Measurements from ENCODE around the gene KCNB1.

Gene KCNB1

DNA sequence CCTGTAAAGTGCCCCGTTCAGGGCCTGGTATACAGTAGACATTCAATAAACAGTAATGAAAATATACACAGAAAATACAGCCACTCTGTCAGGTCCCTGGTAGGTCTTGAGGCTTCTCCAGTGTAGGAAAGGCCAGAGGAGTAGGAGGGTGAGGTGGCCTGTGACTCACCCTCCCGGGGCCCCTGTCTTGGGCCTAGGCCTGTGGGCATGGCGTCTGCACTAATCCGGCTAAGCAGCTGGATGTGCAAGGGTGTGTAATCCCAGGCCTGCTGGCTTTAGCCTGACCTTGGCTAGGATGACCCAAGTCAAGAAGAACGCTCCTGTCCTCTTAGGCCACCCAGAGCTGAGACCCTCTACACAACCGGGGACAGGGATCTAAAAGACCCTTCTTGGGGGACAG lies 84.9 kb downstream of the KCNB1 start:
- Histone ChIP-seq H3K9me3 (ENCODE audit: control insufficient read depth, low read length) (peaks cover 3% of the 10 kb centered on the region), H3K4me1 (ENCODE audit: control insufficient read depth, insufficient read depth, low read length) (peaks cover 55% of the 10 kb centered on the region), H3K9ac (ENCODE audit: low read length) (peak overlapping the region; percentile 4), H3K4me3 (ENCODE audit: low read length) (no peak overlapping the region), H3K27me3 (replicated peaks; ENCODE audit: control insufficient read depth, insufficient read depth, low read length) (peaks cover 13% of the 10 kb centered on the region), H3K36me3 (ENCODE audit: control insufficient read depth, insufficient read depth, low read length, severe bottlenecking) (no peaks in the 10 kb centered on the region)
- peak; percentile 30 for DNase-seq (ENCODE audit: low read depth)

GRCh38 chr20:49396230-49396629 lies 86.2 kb downstream of the KCNB1 start:
- no peaks in the 10 kb centered on the region for H3K9me3 ChIP-seq (ENCODE audit: control insufficient read depth, low read length)
- peaks cover 24% of the 10 kb centered on the region for H3K27me3 ChIP-seq (replicated peaks; ENCODE audit: control insufficient read depth, insufficient read depth, low read length)
- DNase-seq (ENCODE audit: low read depth), result no peak

DNA sequence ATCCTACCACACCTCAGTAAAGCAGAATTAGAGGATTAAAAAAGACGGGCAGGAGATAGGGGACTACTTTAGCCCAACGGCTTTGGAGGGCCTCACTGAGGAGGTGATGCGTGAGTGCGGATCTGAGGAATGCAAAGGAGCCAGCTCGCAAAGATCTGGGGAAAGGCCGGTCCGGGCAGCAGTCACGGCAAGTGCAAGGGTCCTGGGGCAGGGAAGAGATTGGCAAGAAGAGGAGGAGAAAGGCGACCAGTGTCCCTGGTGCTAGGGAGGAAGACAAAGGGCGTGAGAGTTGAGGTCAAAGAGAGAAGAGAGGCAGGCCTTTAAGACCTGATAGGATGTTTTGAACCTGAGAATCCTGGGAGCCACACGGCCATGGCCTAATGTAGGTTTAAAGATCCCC lies 86.8 kb downstream of the KCNB1 start:
- H3K4me3 ChIP-seq (ENCODE audit: low read length), result no peak overlapping the region
- peaks cover 45% of the 10 kb centered on the region for H3K4me1 ChIP-seq (ENCODE audit: control insufficient read depth, insufficient read depth, low read length)
- peaks cover 24% of the 10 kb centered on the region for H3K27me3 ChIP-seq (replicated peaks; ENCODE audit: control insufficient read depth, insufficient read depth, low read length)
- no peaks in the 10 kb centered on the region for H3K9me3 ChIP-seq (ENCODE audit: control insufficient read depth, low read length)
- H3K36me3 ChIP-seq (ENCODE audit: control insufficient read depth, insufficient read depth, low read length, severe bottlenecking), result no peaks in the 10 kb centered on the region
- H3K9ac ChIP-seq (ENCODE audit: low read length), result no peak overlapping the region
- DNase-seq (ENCODE audit: low read depth), result no peak

More at GRCh38 chr20:49396230-49396629, 86.2 kb downstream of the KCNB1 start:
- Histone ChIP-seq H3K36me3 (ENCODE audit: control insufficient read depth, insufficient read depth, low read length, severe bottlenecking) (no peaks in the 10 kb centered on the region), H3K9ac (ENCODE audit: low read length) (no peak overlapping the region), H3K4me1 (ENCODE audit: control insufficient read depth, insufficient read depth, low read length) (peaks cover 50% of the 10 kb centered on the region), H3K4me3 (ENCODE audit: low read length) (no peak overlapping the region)

DNA sequence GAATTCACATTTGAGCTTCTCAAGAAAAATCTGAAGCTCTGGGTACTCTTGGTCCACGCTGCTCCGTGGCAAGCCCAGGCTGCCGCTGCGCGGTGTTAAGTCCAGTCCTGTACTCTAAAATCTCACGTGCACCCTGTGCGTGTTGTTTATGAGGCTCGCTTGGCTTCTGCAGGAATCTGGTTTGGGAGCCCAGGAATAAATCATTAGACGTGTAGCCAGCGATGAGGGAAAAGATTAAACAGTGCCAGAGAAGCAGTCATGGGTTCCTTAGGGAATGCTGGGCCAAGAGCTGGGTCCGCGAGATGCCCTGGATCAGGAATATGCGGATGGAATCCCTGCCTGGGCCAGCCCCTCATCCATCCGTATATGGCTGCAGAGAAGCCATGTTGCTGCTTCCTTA lies 87.3 kb downstream of the KCNB1 start:
- H3K36me3 ChIP-seq (ENCODE audit: control insufficient read depth, insufficient read depth, low read length, severe bottlenecking), result no peaks in the 10 kb centered on the region
- peaks cover 40% of the 10 kb centered on the region for H3K4me1 ChIP-seq (ENCODE audit: control insufficient read depth, insufficient read depth, low read length)
- H3K9ac ChIP-seq (ENCODE audit: low read length), result peak overlapping the region; percentile 5
- no peaks in the 10 kb centered on the region for H3K9me3 ChIP-seq (ENCODE audit: control insufficient read depth, low read length)
- H3K4me3 ChIP-seq (ENCODE audit: low read length), result no peak overlapping the region
- H3K27me3 ChIP-seq (replicated peaks; ENCODE audit: control insufficient read depth, insufficient read depth, low read length), result peaks cover 24% of the 10 kb centered on the region
- no peak for DNase-seq (ENCODE audit: low read depth)

DNA sequence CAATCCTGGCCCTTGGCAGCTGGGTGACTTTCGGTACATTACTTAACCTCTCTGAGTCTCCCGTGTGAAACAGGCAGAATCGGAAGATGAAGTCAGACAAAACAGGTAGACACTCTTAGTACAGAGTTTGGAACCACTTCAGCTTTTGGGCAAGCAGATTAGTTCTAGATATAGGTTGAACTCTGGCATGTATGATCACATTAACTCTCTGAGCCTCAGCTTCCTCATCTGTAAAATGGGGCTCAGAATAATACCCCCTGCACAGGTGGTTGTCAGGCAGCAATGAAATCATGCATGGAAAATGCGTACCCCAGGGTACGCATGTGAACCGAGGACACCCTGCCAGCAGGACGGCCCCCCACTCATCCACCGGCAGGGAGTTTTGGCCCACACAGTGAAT lies 87.7 kb downstream of the KCNB1 start:
- H3K9me3 ChIP-seq (ENCODE audit: control insufficient read depth, low read length), result no peaks in the 10 kb centered on the region
- no peak for DNase-seq (ENCODE audit: low read depth)
- H3K4me3 ChIP-seq (ENCODE audit: low read length), result no peak overlapping the region
- peaks cover 36% of the 10 kb centered on the region for H3K4me1 ChIP-seq (ENCODE audit: control insufficient read depth, insufficient read depth, low read length)
- peaks cover 25% of the 10 kb centered on the region for H3K27me3 ChIP-seq (replicated peaks; ENCODE audit: control insufficient read depth, insufficient read depth, low read length)
- peak overlapping the region; percentile 5 for H3K9ac ChIP-seq (ENCODE audit: low read length)
- no peaks in the 10 kb centered on the region for H3K36me3 ChIP-seq (ENCODE audit: control insufficient read depth, insufficient read depth, low read length, severe bottlenecking)

DNA sequence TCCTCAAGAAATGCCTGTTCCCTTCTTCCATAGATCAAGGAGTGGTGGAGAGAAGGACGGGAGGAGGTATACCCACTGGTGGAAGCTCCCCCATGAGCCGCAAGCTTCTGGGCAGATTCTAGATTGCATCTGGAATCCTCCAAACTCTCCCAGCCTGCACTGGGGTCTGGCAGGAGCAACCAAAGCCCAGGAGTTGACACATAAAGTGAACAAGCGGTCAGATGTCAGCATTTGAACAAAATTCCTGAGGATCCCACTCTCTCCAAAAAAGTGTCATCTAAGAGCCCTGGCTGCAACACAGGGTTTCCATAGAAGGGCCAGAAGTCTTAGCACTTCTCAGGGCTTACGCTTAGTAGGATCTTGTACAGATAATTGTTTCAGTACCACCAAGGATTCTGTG lies 88.2 kb downstream of the KCNB1 start:
- H3K9me3 ChIP-seq (ENCODE audit: control insufficient read depth, low read length), result no peaks in the 10 kb centered on the region
- no peak for DNase-seq (ENCODE audit: low read depth)

DNA sequence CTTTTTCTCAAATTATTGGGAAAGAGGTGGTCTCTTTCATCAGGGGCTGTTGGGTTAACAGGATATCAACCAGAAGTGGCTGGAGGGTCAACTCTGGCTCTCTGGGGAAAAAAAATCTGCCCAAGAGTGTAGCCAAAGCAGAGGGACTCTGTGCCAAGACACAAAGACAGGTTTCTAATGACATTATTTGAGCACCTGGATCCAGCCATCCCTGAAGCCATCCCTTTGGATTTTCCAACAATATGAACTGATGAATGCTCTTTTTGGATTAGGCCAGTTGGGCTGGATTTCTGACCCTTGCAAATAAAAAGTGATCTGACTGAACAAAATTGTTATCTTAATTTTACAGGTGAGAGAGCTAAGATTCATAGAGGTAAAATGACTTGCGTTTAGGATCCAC lies 88.7 kb downstream of the KCNB1 start:
- Histone ChIP-seq H3K4me3 (ENCODE audit: low read length) (no peak overlapping the region), H3K4me1 (ENCODE audit: control insufficient read depth, insufficient read depth, low read length) (peaks cover 31% of the 10 kb centered on the region), H3K36me3 (ENCODE audit: control insufficient read depth, insufficient read depth, low read length, severe bottlenecking) (no peaks in the 10 kb centered on the region), H3K9ac (ENCODE audit: low read length) (no peak overlapping the region), H3K9me3 (ENCODE audit: control insufficient read depth, low read length) (no peaks in the 10 kb centered on the region), H3K27me3 (replicated peaks; ENCODE audit: control insufficient read depth, insufficient read depth, low read length) (peaks cover 35% of the 10 kb centered on the region)
- no peak for DNase-seq (ENCODE audit: low read depth)

More for the DNA sequence above, 88.2 kb downstream of the KCNB1 start:
- Histone ChIP-seq H3K4me1 (ENCODE audit: control insufficient read depth, insufficient read depth, low read length) (peaks cover 32% of the 10 kb centered on the region), H3K9ac (ENCODE audit: low read length) (no peak overlapping the region), H3K27me3 (replicated peaks; ENCODE audit: control insufficient read depth, insufficient read depth, low read length) (peaks cover 30% of the 10 kb centered on the region), H3K4me3 (ENCODE audit: low read length) (no peak overlapping the region), H3K36me3 (ENCODE audit: control insufficient read depth, insufficient read depth, low read length, severe bottlenecking) (no peaks in the 10 kb centered on the region)

DNA sequence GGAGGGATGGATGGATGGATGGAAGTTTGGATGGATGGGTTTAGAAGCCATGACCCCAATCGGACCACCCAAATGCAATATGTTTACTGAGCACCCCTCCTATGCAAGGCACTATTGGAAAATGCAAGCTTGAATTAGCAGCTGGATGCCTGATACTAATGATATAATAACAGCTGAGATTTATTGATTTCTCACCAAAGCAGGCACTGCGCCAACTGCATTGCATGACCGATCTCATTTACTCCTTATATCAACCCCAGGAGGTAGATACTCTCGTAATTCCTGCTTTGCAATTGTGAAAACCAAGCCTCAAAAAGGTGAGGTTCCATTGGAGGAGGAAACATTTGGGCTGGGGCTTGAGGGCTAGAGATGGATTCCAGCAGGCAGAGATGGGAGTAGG lies 89.7 kb downstream of the KCNB1 start:
- Histone ChIP-seq H3K9ac (ENCODE audit: low read length) (no peak overlapping the region), H3K4me1 (ENCODE audit: control insufficient read depth, insufficient read depth, low read length) (peaks cover 24% of the 10 kb centered on the region), H3K27me3 (replicated peaks; ENCODE audit: control insufficient read depth, insufficient read depth, low read length) (peaks cover 42% of the 10 kb centered on the region), H3K36me3 (ENCODE audit: control insufficient read depth, insufficient read depth, low read length, severe bottlenecking) (no peaks in the 10 kb centered on the region), H3K9me3 (ENCODE audit: control insufficient read depth, low read length) (no peaks in the 10 kb centered on the region), H3K4me3 (ENCODE audit: low read length) (no peak overlapping the region)
- DNase-seq (ENCODE audit: low read depth), result no peak

DNA sequence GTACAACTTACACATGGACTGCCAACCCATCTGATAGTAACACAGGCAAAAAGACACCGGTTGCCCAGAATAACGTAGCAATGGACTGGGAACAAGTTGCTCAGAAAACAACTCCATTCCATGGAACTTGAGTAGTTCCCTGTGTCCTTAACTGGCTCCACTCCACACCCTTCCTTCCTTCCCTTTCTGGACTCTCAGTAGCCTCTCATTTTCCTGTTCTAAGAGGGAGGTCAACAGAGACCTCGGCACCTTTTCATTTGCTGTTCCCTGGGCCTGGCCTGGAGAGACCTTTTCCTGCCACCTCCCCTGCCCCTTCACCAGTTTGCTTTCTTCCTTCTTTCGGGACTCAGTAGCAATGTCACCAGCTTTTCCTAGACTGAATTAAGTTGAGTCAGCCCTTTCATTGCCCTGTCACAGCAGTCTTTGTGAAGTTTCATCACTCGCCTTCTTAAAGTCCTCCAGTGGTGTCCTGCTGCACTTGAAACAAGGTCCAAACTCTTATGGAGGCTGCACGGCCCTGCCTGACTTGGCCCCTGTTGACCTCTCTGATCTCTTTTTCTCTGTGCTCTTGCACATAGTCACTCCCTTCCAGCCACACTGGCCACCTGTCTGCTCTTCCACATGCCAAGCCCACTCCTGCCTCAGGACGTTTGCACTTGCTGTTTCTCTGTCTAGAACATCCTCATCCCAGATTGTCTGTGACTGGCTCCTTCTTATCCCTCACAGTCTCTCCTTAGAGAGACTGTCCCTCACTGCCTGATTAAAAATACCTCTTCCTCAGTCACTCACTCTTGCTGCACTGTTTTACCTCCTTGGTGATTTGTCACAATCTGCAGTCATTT lies 90.8 kb downstream of the KCNB1 start:
- DNase-seq (ENCODE audit: low read depth), result no peak
- Histone ChIP-seq H3K4me1 (ENCODE audit: control insufficient read depth, insufficient read depth, low read length) (peaks cover 18% of the 10 kb centered on the region), H3K4me3 (ENCODE audit: low read length) (no peak overlapping the region), H3K36me3 (ENCODE audit: control insufficient read depth, insufficient read depth, low read length, severe bottlenecking) (no peaks in the 10 kb centered on the region), H3K9me3 (ENCODE audit: control insufficient read depth, low read length) (no peaks in the 10 kb centered on the region), H3K27me3 (replicated peaks; ENCODE audit: control insufficient read depth, insufficient read depth, low read length) (peaks cover 45% of the 10 kb centered on the region), H3K9ac (ENCODE audit: low read length) (no peak overlapping the region)

GRCh38 chr20:49389854-49390253 lies 92.6 kb downstream of the KCNB1 start:
- Histone ChIP-seq H3K9me3 (ENCODE audit: control insufficient read depth, low read length) (no peaks in the 10 kb centered on the region), H3K4me3 (ENCODE audit: low read length) (no peak overlapping the region), H3K36me3 (ENCODE audit: control insufficient read depth, insufficient read depth, low read length, severe bottlenecking) (no peaks in the 10 kb centered on the region), H3K27me3 (replicated peaks; ENCODE audit: control insufficient read depth, insufficient read depth, low read length) (peaks cover 45% of the 10 kb centered on the region), H3K4me1 (ENCODE audit: control insufficient read depth, insufficient read depth, low read length) (peaks cover 10% of the 10 kb centered on the region), H3K9ac (ENCODE audit: low read length) (no peak overlapping the region)
- DNase-seq (ENCODE audit: low read depth), result no peak

GRCh38 chr20:49388744-49389143 lies 93.7 kb downstream of the KCNB1 start:
- H3K4me1 ChIP-seq (ENCODE audit: control insufficient read depth, insufficient read depth, low read length), result no peaks in the 10 kb centered on the region
- no peak overlapping the region for H3K4me3 ChIP-seq (ENCODE audit: low read length)
- peaks cover 43% of the 10 kb centered on the region for H3K27me3 ChIP-seq (replicated peaks; ENCODE audit: control insufficient read depth, insufficient read depth, low read length)
- no peaks in the 10 kb centered on the region for H3K9me3 ChIP-seq (ENCODE audit: control insufficient read depth, low read length)
- no peak for DNase-seq (ENCODE audit: low read depth)
- H3K9ac ChIP-seq (ENCODE audit: low read length), result no peak overlapping the region
- H3K36me3 ChIP-seq (ENCODE audit: control insufficient read depth, insufficient read depth, low read length, severe bottlenecking), result no peaks in the 10 kb centered on the region

- no peak overlapping the region for H3K9ac ChIP-seq (ENCODE audit: low read length)
- no peak for DNase-seq (ENCODE audit: low read depth)
- H3K36me3 ChIP-seq (ENCODE audit: control insufficient read depth, insufficient read depth, low read length, severe bottlenecking), result no peaks in the 10 kb centered on the region
- H3K4me1 ChIP-seq (ENCODE audit: control insufficient read depth, insufficient read depth, low read length), result no peaks in the 10 kb centered on the region
- H3K27me3 ChIP-seq (replicated peaks; ENCODE audit: control insufficient read depth, insufficient read depth, low read length), result peaks cover 32% of the 10 kb centered on the region
- H3K9me3 ChIP-seq (ENCODE audit: control insufficient read depth, low read length), result no peaks in the 10 kb centered on the region
- H3K4me3 ChIP-seq (ENCODE audit: low read length), result no peak overlapping the region
These were observed 94.9 kb downstream of the KCNB1 start for GRCh38 chr20:49387581-49387939.
